Type B pancreatic cell (in vitro differentiated cells): ENCODE data around the gene EI24. TPM values are rescaled to one million over a fixed set of nuclear protein-coding genes. Genes with fewer than 3 reads are reported as not detected.

Experiments
- DNase-seq: peaks from one replicate; pipeline ENCODE4 v3.0.0; 2021; ENCODE audit warnings: mixed read lengths; ENCODE audit not compliant: unreplicated experiment; ENCODE audit errors: extremely low spot score
- H3K27ac Mint-ChIP-seq: 2 replicates; pipeline ENCODE4 v1.8.0; 2021; ENCODE audit warnings: mild to moderate bottlenecking, mixed read lengths
- H3K27me3 Mint-ChIP-seq: 2 replicates; pipeline ENCODE4 v1.8.0; 2021; ENCODE audit warnings: mixed read lengths
- H3K36me3 Mint-ChIP-seq: 2 replicates; pipeline ENCODE4 v1.8.0; 2021; ENCODE audit warnings: mixed read lengths
- H3K4me1 Mint-ChIP-seq: one replicate; pipeline ENCODE4 v1.8.0; 2021; ENCODE audit warnings: mixed read lengths; ENCODE audit not compliant: unreplicated experiment
- H3K4me3 Mint-ChIP-seq: 2 replicates; pipeline ENCODE4 v1.8.0; 2021; ENCODE audit warnings: mild to moderate bottlenecking, mixed read lengths
- H3K9me3 Mint-ChIP-seq: 2 replicates; pipeline ENCODE4 v1.8.0; 2021; ENCODE audit warnings: mixed read lengths
- CTCF ChIP-seq: fragments of 200-600 bp; sonication (generic); conservative IDR thresholded peaks from 2 replicates; pipeline ENCODE4 v1.5.0; 2021; ENCODE audit warnings: antibody characterized with exemption, mild to moderate bottlenecking
- total RNA-seq: library from RNA; stranded (reverse); gene quantifications from 2 replicates; pipeline ENCODE4 v1.2.1, GENCODE V29; 2021; ENCODE audit warnings: low replicate concordance

Gene EI24
- total RNA-seq, 1 donor from 2014 or later, result 102 TPM

GRCh38 chr11:125583496-125583895, 14.2 kb downstream of the EI24 start:
- DNase-seq, result no peak
- TF ChIP-seq CTCF, result no peak
- Mint-ChIP-seq H3K9me3 (no peaks in the 10 kb centered on the region), H3K4me1 (peaks cover 4% of the 10 kb centered on the region), H3K27me3 (no peaks in the 10 kb centered on the region), H3K36me3 (peaks cover 32% of the 10 kb centered on the region), H3K27ac (no peak overlapping the region), H3K4me3 (no peak overlapping the region)

- Mint-ChIP-seq H3K4me3 (no peak overlapping the region), H3K36me3 (peaks cover 25% of the 10 kb centered on the region), H3K4me1 (peaks cover 5% of the 10 kb centered on the region), H3K9me3 (no peaks in the 10 kb centered on the region), H3K27me3 (no peaks in the 10 kb centered on the region), H3K27ac (no peak overlapping the region)
- no peak for TF ChIP-seq CTCF
- DNase-seq, result no peak
These were observed 16.2 kb downstream of the EI24 start for GRCh38 chr11:125585487-125585886.

GRCh38 chr11:125586623-125587022, 17.3 kb downstream of the EI24 start:
- no peaks in the 10 kb centered on the region for H3K9me3 Mint-ChIP-seq
- H3K27ac Mint-ChIP-seq, result no peak overlapping the region
- DNase-seq, result no peak
- H3K27me3 Mint-ChIP-seq, result no peaks in the 10 kb centered on the region
- no peak for TF ChIP-seq CTCF
- H3K4me3 Mint-ChIP-seq, result no peak overlapping the region
- H3K4me1 Mint-ChIP-seq, result peaks cover 5% of the 10 kb centered on the region
- peaks cover 25% of the 10 kb centered on the region for H3K36me3 Mint-ChIP-seq

- Mint-ChIP-seq H3K9me3 (no peaks in the 10 kb centered on the region), H3K4me1 (peaks cover 5% of the 10 kb centered on the region), H3K27ac (no peak overlapping the region), H3K27me3 (no peaks in the 10 kb centered on the region), H3K36me3 (peaks cover 22% of the 10 kb centered on the region), H3K4me3 (no peak overlapping the region)
- DNase-seq, result no peak
- no peak for TF ChIP-seq CTCF
These were observed 18.2 kb downstream of the EI24 start for GRCh38 chr11:125587480-125587879.

GRCh38 chr11:125588505-125588904, 19.2 kb downstream of the EI24 start:
- Mint-ChIP-seq H3K4me3 (peak overlapping the region; percentile 22), H3K27ac (peak overlapping the region; percentile 40), H3K4me1 (peaks cover 8% of the 10 kb centered on the region), H3K27me3 (no peaks in the 10 kb centered on the region), H3K36me3 (peaks cover 14% of the 10 kb centered on the region), H3K9me3 (no peaks in the 10 kb centered on the region)
- no peak for DNase-seq
- TF ChIP-seq CTCF, result no peak
